Endothelial cell of umbilical vein (primary cell): Measurements from ENCODE around the gene ARL2BP. TPM values are rescaled to one million over a fixed set of nuclear protein-coding genes. Genes with fewer than 3 reads are reported as not detected.

ENCODE experiments used
- BruUV-seq: library from RNA; stranded (reverse); fragments of 400-500 nt; replicated peaks from 2 replicates; lab custom pipeline; 2021; lab: Mats Ljungman, UMichigan
- CTCF ChIA-PET: fragments of 300-600, 350-600 bp; sonication (Branson Sonifier 250); formaldehyde crosslinking; loops from one replicate; lab custom pipeline; 2021; ENCODE audit warnings: antibody characterized with exemption, inconsistent platforms; lab: Charles Lee
- POLR2A ChIA-PET: fragments of 300-600, 350-600 bp; sonication (Branson Sonifier 250); formaldehyde crosslinking; loops from one replicate; lab custom pipeline; 2021; ENCODE audit warnings: antibody characterized with exemption, inconsistent platforms; lab: Charles Lee
- DNase-seq: peaks from one replicate; pipeline ENCODE4 v3.0.0-alpha.2; 2011; ENCODE audit warnings: low read depth, low spot score
- FAIRE-seq: peaks from 2 replicates; lab custom pipeline; 2011; peaks lifted over from hg19 to GRCh38; lab: Jason Lieb, UNC
- H2AFZ ChIP-seq: 2 replicates; pipeline ENCODE4 v1.6.0; 2012; ENCODE audit warnings: low read depth, low read length, control low read depth, inconsistent platforms
- H3K27ac ChIP-seq: 2 replicates; pipeline ENCODE4 v1.5.1; 2011; ENCODE audit warnings: low read depth, mild to moderate bottlenecking, control low read depth, low read length, moderate library complexity; ENCODE audit not compliant: insufficient read depth
- H3K27me3 ChIP-seq, 2 experiments: 2 replicates each; pipeline versions ENCODE4 v1.6.0 to v1.6.1; 2011; ENCODE audit warnings: low read length in 2 of 2, mixed read lengths in 1 of 2; ENCODE audit not compliant: control insufficient read depth in 2 of 2, insufficient read depth in 2 of 2
- H3K36me3 ChIP-seq, 2 experiments: 2 replicates in 1 of 2; 3 replicates in 1 of 2; pipeline ENCODE4 v1.5.1; 2011; ENCODE audit warnings: low read length in 2 of 2, mild to moderate bottlenecking in 1 of 2, moderate library complexity in 1 of 2; ENCODE audit not compliant: control insufficient read depth in 2 of 2, insufficient read depth in 2 of 2; ENCODE audit errors: extremely low read depth in 1 of 2
- H3K4me1 ChIP-seq: 3 replicates; pipeline ENCODE4 v1.5.1; 2011; ENCODE audit warnings: mild to moderate bottlenecking, low read length; ENCODE audit not compliant: control insufficient read depth, insufficient read depth; ENCODE audit errors: extremely low read depth
- H3K4me2 ChIP-seq: 2 replicates; pipeline ENCODE4 v1.6.1; 2011; ENCODE audit warnings: low read length, control low read depth, mixed read lengths; ENCODE audit not compliant: insufficient read depth
- H3K4me3 ChIP-seq, 3 experiments: fragments of 200-600 bp in 1 of 3; sonication (generic), shearing (Covaris generic) in 1 of 3; replicated peaks in 1 of 3; 2 replicates each; pipeline ENCODE4 v1.5.1; 2011 to 2016; ENCODE audit warnings: control low read depth in 3 of 3, low read length in 3 of 3, mild to moderate bottlenecking in 2 of 3, inconsistent platforms in 1 of 3, low read depth in 1 of 3, moderate library complexity in 1 of 3; ENCODE audit not compliant: insufficient read depth in 1 of 3
- H3K79me2 ChIP-seq: 2 replicates; pipeline ENCODE4 v1.6.0; 2012; ENCODE audit warnings: low read length, inconsistent platforms; ENCODE audit not compliant: control insufficient read depth, insufficient read depth
- H3K9ac ChIP-seq: replicated peaks from 2 replicates; pipeline ENCODE3; 2011; ENCODE audit warnings: low read length, control low read depth; ENCODE audit not compliant: insufficient read depth; ENCODE audit errors: extremely low read depth
- H3K9me1 ChIP-seq: replicated peaks from 3 replicates; pipeline ENCODE4 v1.6.0; 2011; ENCODE audit warnings: mild to moderate bottlenecking, low read length; ENCODE audit not compliant: control insufficient read depth, insufficient read depth; ENCODE audit errors: extremely low read depth
- H3K9me3 ChIP-seq: replicated peaks from 2 replicates; pipeline ENCODE4 v1.5.1; 2012; ENCODE audit warnings: low read length, inconsistent platforms; ENCODE audit not compliant: control insufficient read depth, insufficient read depth
- H4K20me1 ChIP-seq: replicated peaks from 2 replicates; pipeline ENCODE3; 2011; ENCODE audit warnings: mild to moderate bottlenecking, low read length; ENCODE audit not compliant: control insufficient read depth, insufficient read depth; ENCODE audit errors: extremely low read depth
- CTCF ChIP-seq, 2 donors: IDR thresholded peaks; 1 replicate in 1 of 2; 2 replicates in 1 of 2; pipeline ENCODE4 v1.5.1; 2011; ENCODE audit warnings: low read length in 2 of 2, mild to moderate bottlenecking in 2 of 2, moderate library complexity in 2 of 2, control low read depth in 1 of 2, inconsistent platforms in 1 of 2, low read depth in 1 of 2; ENCODE audit not compliant: insufficient read depth in 1 of 2; ENCODE audit errors: extremely low read depth in 1 of 2
- EZH2 ChIP-seq: IDR thresholded peaks from 2 replicates; pipeline ENCODE4 v1.6.1; 2012; ENCODE audit warnings: borderline replicate concordance, low read depth, mild to moderate bottlenecking, moderate library complexity, low read length, inconsistent platforms; ENCODE audit not compliant: severe bottlenecking
- FOS ChIP-seq: IDR thresholded peaks from 2 replicates; pipeline ENCODE4 v1.6.1; 2011; ENCODE audit warnings: mild to moderate bottlenecking, low read length, moderate library complexity, borderline replicate concordance; ENCODE audit not compliant: insufficient read depth
- GATA2 ChIP-seq: IDR thresholded peaks from 2 replicates; pipeline ENCODE4 v1.7.0; 2011; ENCODE audit warnings: low read depth, mild to moderate bottlenecking, moderate library complexity, mixed read lengths, low read length; ENCODE audit not compliant: insufficient read length, insufficient read depth
- JUN ChIP-seq: IDR thresholded peaks from 2 replicates; pipeline ENCODE4 v1.6.1; 2011; ENCODE audit warnings: borderline replicate concordance, low read depth; ENCODE audit not compliant: insufficient read length, insufficient read depth
- MAX ChIP-seq: IDR thresholded peaks from 2 replicates; pipeline ENCODE4 v1.6.1; 2011; ENCODE audit not compliant: insufficient read depth, insufficient read length
- MYC ChIP-seq: IDR thresholded peaks from one replicate; pipeline ENCODE4 v1.6.1; 2011; ENCODE audit warnings: mild to moderate bottlenecking, low read depth, low read length
- POLR2A ChIP-seq: IDR thresholded peaks from 2 replicates; pipeline ENCODE4 v1.6.1; 2012; ENCODE audit warnings: low read depth, mild to moderate bottlenecking, control low read depth, low read length
- POLR2AphosphoS5 ChIP-seq: IDR thresholded peaks from 2 replicates; pipeline ENCODE4 v1.6.1; 2012; ENCODE audit warnings: low read depth, mild to moderate bottlenecking, control low read depth, low read length, moderate library complexity; ENCODE audit not compliant: insufficient read depth
- dilution Hi-C: fragments of 300-500 bp; cut with MboI; formaldehyde crosslinking; loops from one replicate; pipeline ENCODE4 v1.15.0; 2019; ENCODE audit warnings: low sequenced_read_pairs; ENCODE audit not compliant: extremely low pct_ligation_motif_present
- intact Hi-C: fragments of 100-400 bp; cut with micrococcal nuclease; formaldehyde crosslinking; loops from one replicate; pipeline ENCODE4 v1.10.0; 2022
- polyA plus RNA-seq, 4 experiments: library from polyadenylated mRNA; depleted of rRNA in 3 of 4; stranded (reverse) in 3 of 4; unstranded in 1 of 4; fragments of >200 nt; gene quantifications; 2 replicates each; pipeline versions ENCODE4 v1.2.1 to v1.2.3, GENCODE V29; 2011 to 2012; ENCODE audit warnings: missing spikeins in 1 of 4
- total RNA-seq: library from RNA; stranded (reverse); gene quantifications from 2 replicates; pipeline ENCODE4 v1.2.3, GENCODE V29; 2021

ARL2BP gene
- total and polyA plus RNA-seq, 2 donors (not counting 3 experiments of a cell fraction or from before 2014, with no cell fraction given) = 80.4 to 111 TPM

DNA sequence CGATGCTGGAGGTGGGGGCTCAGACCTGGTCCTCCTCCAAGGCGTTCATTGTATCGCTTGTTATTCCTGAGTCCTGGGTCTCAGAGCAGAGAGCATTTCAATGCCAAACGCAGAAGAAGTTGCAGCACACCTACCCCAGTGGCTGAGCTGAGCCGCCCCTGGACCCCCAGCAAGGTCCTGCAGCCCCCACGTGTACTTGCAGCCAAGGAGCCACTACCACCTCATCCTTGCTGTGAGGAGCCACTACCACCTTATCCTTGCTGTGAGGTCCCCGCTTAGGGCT lies 25.9 kb downstream of the ARL2BP start:
- DNase-seq (no peak), FAIRE-seq (no peak)
- POLR2A ChIA-PET = no interaction called here
- no peak overlapping the region for H3K27ac ChIP-seq
- H3K27me3 ChIP-seq = no peaks in the 10 kb centered on the region
- H3K79me2 ChIP-seq = no peaks in the 10 kb centered on the region
- CTCF ChIA-PET = interaction anchor here (1.3 kb wide), 1 partner anchor 11 kb away, joined by 3 read pairs; no protein-coding TSS in a partner anchor
- no peak overlapping the region for H3K9ac ChIP-seq
- dilution Hi-C loops (no loop called here), intact Hi-C loops (no loop called here)
- H3K4me3 ChIP-seq = no peak overlapping the region
- H3K4me1 ChIP-seq = peaks cover 11% of the 10 kb centered on the region
- H3K9me1 ChIP-seq = no peaks in the 10 kb centered on the region
- H2AFZ ChIP-seq = no peak overlapping the region
- H4K20me1 ChIP-seq = no peaks in the 10 kb centered on the region
- no TSS peak for BruUV-seq
- no peaks in the 10 kb centered on the region for H3K9me3 ChIP-seq
- no peak for TF ChIP-seq POLR2AphosphoS5
- no peak for TF ChIP-seq MYC
- TF ChIP-seq CTCF (IDR thresholded peaks at IDR 0.05; ENCODE audit: extremely low read depth in 1 of 2, insufficient read depth in 1 of 2, low read depth in 1 of 2, low read length in 2 of 2) = no peak
- no peak for TF ChIP-seq EZH2
- TF ChIP-seq JUN = no peak
- TF ChIP-seq GATA2 = no peak
- no peak for TF ChIP-seq FOS
- no peak for TF ChIP-seq MAX
- TF ChIP-seq POLR2A = no peak
- no peaks in the 10 kb centered on the region for H3K36me3 ChIP-seq
- H3K4me2 ChIP-seq = no peak overlapping the region
